ENCODE measurements around the gene DUSP23.

The DUSP23 gene

GRCh38 chr1:159753386-159753785 lies 27.4 kb upstream of the DUSP23 start:
- Histone ChIP-seq H3K27me3 (ENCODE audit: low read length) (no peaks in the 10 kb centered on the region), H3K27ac (ENCODE audit: low read depth, low read length) (no peak overlapping the region), H4K20me1 (ENCODE audit: low read depth, low read length) (no peaks in the 10 kb centered on the region), H3K9me3 (ENCODE audit: insufficient read depth, low read length) (no peaks in the 10 kb centered on the region), H3K9ac (ENCODE audit: low read length) (no peak overlapping the region), H3K36me3 (ENCODE audit: low read length) (no peaks in the 10 kb centered on the region), H2AFZ (ENCODE audit: low read depth, low read length, severe bottlenecking) (no peak overlapping the region), H3F3A (ENCODE audit: insufficient read depth) (no peaks in the 10 kb centered on the region), H3K4me3 (ENCODE audit: insufficient read depth, low read length, poor library complexity, severe bottlenecking) (no peak overlapping the region), H3K9me2 (replicated peaks; ENCODE audit: insufficient read depth, low read length) (no peaks in the 10 kb centered on the region), H3K4me2 (ENCODE audit: low read depth, low read length, poor library complexity, severe bottlenecking) (no peak overlapping the region), H3K79me2 (ENCODE audit: insufficient read depth, low read length) (no peaks in the 10 kb centered on the region)
- TF ChIP-seq CTCF (IDR thresholded peaks at IDR 0.05; ENCODE audit: insufficient read depth, low read length, poor library complexity, severe bottlenecking), result no peak
- no peak for TF ChIP-seq EZH2phosphoT487 (conservative IDR thresholded peaks at IDR 0.05; ENCODE audit: low read length)

GRCh38 chr1:159755451-159756007 lies 25.2 kb upstream of the DUSP23 start:
- Histone ChIP-seq H3K27me3 (ENCODE audit: low read length) (no peaks in the 10 kb centered on the region), H3K9me2 (replicated peaks; ENCODE audit: insufficient read depth, low read length) (no peaks in the 10 kb centered on the region), H3K4me2 (ENCODE audit: low read depth, low read length, poor library complexity, severe bottlenecking) (no peak overlapping the region), H3K36me3 (ENCODE audit: low read length) (no peaks in the 10 kb centered on the region), H4K20me1 (ENCODE audit: low read depth, low read length) (no peaks in the 10 kb centered on the region), H2AFZ (ENCODE audit: low read depth, low read length, severe bottlenecking) (no peak overlapping the region), H3K9ac (ENCODE audit: low read length) (no peak overlapping the region), H3F3A (ENCODE audit: insufficient read depth) (no peaks in the 10 kb centered on the region), H3K27ac (ENCODE audit: low read depth, low read length) (no peak overlapping the region), H3K9me3 (ENCODE audit: insufficient read depth, low read length) (no peaks in the 10 kb centered on the region), H3K79me2 (ENCODE audit: insufficient read depth, low read length) (no peaks in the 10 kb centered on the region), H3K4me3 (ENCODE audit: insufficient read depth, low read length, poor library complexity, severe bottlenecking) (no peak overlapping the region)
- no peak for TF ChIP-seq CTCF (IDR thresholded peaks at IDR 0.05; ENCODE audit: insufficient read depth, low read length, poor library complexity, severe bottlenecking)
- no peak for TF ChIP-seq EZH2phosphoT487 (conservative IDR thresholded peaks at IDR 0.05; ENCODE audit: low read length)

- H3K9ac ChIP-seq (ENCODE audit: low read length), result no peak overlapping the region
- H3K36me3 ChIP-seq (ENCODE audit: low read length), result no peaks in the 10 kb centered on the region
- H3K9me3 ChIP-seq (ENCODE audit: insufficient read depth, low read length), result no peaks in the 10 kb centered on the region
- TF ChIP-seq CTCF (IDR thresholded peaks at IDR 0.05; ENCODE audit: insufficient read depth, low read length, poor library complexity, severe bottlenecking) (no peak), EZH2phosphoT487 (conservative IDR thresholded peaks at IDR 0.05; ENCODE audit: low read length) (no peak)
- H3K4me3 ChIP-seq (ENCODE audit: insufficient read depth, low read length, poor library complexity, severe bottlenecking), result no peak overlapping the region
- H3K27me3 ChIP-seq (ENCODE audit: low read length), result no peaks in the 10 kb centered on the region
- H3K9me2 ChIP-seq (replicated peaks; ENCODE audit: insufficient read depth, low read length), result no peaks in the 10 kb centered on the region
- no peak overlapping the region for H3K4me2 ChIP-seq (ENCODE audit: low read depth, low read length, poor library complexity, severe bottlenecking)
- H4K20me1 ChIP-seq (ENCODE audit: low read depth, low read length), result no peaks in the 10 kb centered on the region
- H2AFZ ChIP-seq (ENCODE audit: low read depth, low read length, severe bottlenecking), result no peak overlapping the region
- H3K79me2 ChIP-seq (ENCODE audit: insufficient read depth, low read length), result no peaks in the 10 kb centered on the region
- H3F3A ChIP-seq (ENCODE audit: insufficient read depth), result no peaks in the 10 kb centered on the region
- no peak overlapping the region for H3K27ac ChIP-seq (ENCODE audit: low read depth, low read length)
Observed at GRCh38 chr1:159756397-159756796, 24.4 kb upstream of the DUSP23 start.
